GM23248 (cell line): ENCODE measurements around the gene UBALD1. TPM values are rescaled to one million over a fixed set of nuclear protein-coding genes. Genes with fewer than 3 reads are reported as not detected.

Experiments used
- DNase-seq: peaks from one replicate; pipeline ENCODE4 v3.0.0-alpha.2; 2015
- H2AFZ ChIP-seq: fragments of 200-600 bp; sonication (generic); 2 replicates; pipeline ENCODE4 v1.6.1; 2016; ENCODE audit warnings: antibody characterized with exemption
- H3F3A ChIP-seq: fragments of 200-600 bp; sonication (generic); 2 replicates; pipeline ENCODE4 v1.6.1; 2016; ENCODE audit warnings: mild to moderate bottlenecking, antibody characterized with exemption, mixed run types; ENCODE audit not compliant: insufficient read depth
- H3K27ac ChIP-seq: fragments of 200-600 bp; sonication (generic); 2 replicates; pipeline ENCODE4 v1.5.1; 2016; ENCODE audit warnings: mild to moderate bottlenecking
- H3K27me3 ChIP-seq: fragments of 200-600 bp; sonication (generic); replicated peaks from 2 replicates; pipeline ENCODE4 v1.6.1; 2016; ENCODE audit warnings: mild to moderate bottlenecking; ENCODE audit not compliant: insufficient read depth
- H3K36me3 ChIP-seq: fragments of 200-600 bp; sonication (generic); 2 replicates; pipeline ENCODE4 v1.6.1; 2016; ENCODE audit warnings: low read depth, mild to moderate bottlenecking
- H3K4me1 ChIP-seq: fragments of 200-600 bp; sonication (generic); 2 replicates; pipeline ENCODE4 v1.6.1; 2016; ENCODE audit warnings: mild to moderate bottlenecking; ENCODE audit not compliant: insufficient read depth
- H3K4me2 ChIP-seq: fragments of 200-600 bp; sonication (generic); one replicate; pipeline ENCODE4 v1.6.1; 2016; ENCODE audit warnings: mild to moderate bottlenecking; ENCODE audit not compliant: unreplicated experiment
- H3K4me3 ChIP-seq: fragments of 200-600 bp; sonication (generic); 2 replicates; pipeline ENCODE4 v1.5.1; 2016; ENCODE audit warnings: mild to moderate bottlenecking
- H3K79me2 ChIP-seq: fragments of 200-600 bp; sonication (generic); 2 replicates; pipeline ENCODE4 v1.6.1; 2016; ENCODE audit warnings: mild to moderate bottlenecking; ENCODE audit not compliant: insufficient read depth
- H3K9ac ChIP-seq: fragments of 200-600 bp; sonication (generic); 2 replicates; pipeline ENCODE4 v1.6.1; 2016; ENCODE audit warnings: mild to moderate bottlenecking
- H3K9me2 ChIP-seq: fragments of 200-600 bp; sonication (generic); 2 replicates; pipeline ENCODE4 v1.6.1; 2016; ENCODE audit warnings: mixed run types, mild to moderate bottlenecking, moderate library complexity; ENCODE audit not compliant: insufficient read depth
- H3K9me3 ChIP-seq: fragments of 200-600 bp; sonication (generic); one replicate; pipeline ENCODE4 v1.6.1; 2017; ENCODE audit warnings: low read depth
- H4K20me1 ChIP-seq: fragments of 200-600 bp; sonication (generic); 2 replicates; pipeline ENCODE4 v1.6.0; 2016; ENCODE audit not compliant: insufficient read depth
- EZH2 ChIP-seq: fragments of 200-600 bp; sonication (generic); IDR thresholded peaks from 2 replicates; pipeline ENCODE4 v1.6.1; 2018; ENCODE audit warnings: antibody characterized with exemption, mild to moderate bottlenecking; ENCODE audit not compliant: insufficient read depth, poor library complexity, severe bottlenecking
- EZH2phosphoT487 ChIP-seq: fragments of 200-600 bp; sonication (generic); IDR thresholded peaks from 2 replicates; pipeline ENCODE4 v1.6.1; 2018; ENCODE audit warnings: antibody characterized with exemption, moderate library complexity, mild to moderate bottlenecking, low read depth; ENCODE audit not compliant: insufficient read depth
- WGBS, 2 experiments: methylation state at CpG; one replicate each; pipeline ENCODE4 v1.1.6; 2015 to 2017; ENCODE audit warnings: low lambda C conversion rate in 2 of 2, low coverage in 1 of 2; ENCODE audit errors: missing lambda C conversion rate in 2 of 2; 5-methylcytosine and 5-hydroxymethylcytosine counted together
- in situ Hi-C: fragments of 300-500 bp; cut with MboI; formaldehyde crosslinking; loops from 2 replicates; pipeline ENCODE4 v1.15.0; 2020
- polyA plus RNA-seq: library from polyadenylated mRNA; unstranded; fragments of >200 nt; fragmentation: Nextera tagmentation; extraction: Ambion mirVana; gene quantifications from 2 replicates; pipeline ENCODE4 v1.2.1, GENCODE V29; 2016
- total RNA-seq: library from RNA; depleted of rRNA; stranded (reverse); fragments of >200 nt; shearing (Covaris generic); gene quantifications from 2 replicates; pipeline ENCODE4 v1.2.3, GENCODE V29; 2014

The UBALD1 gene
- total and polyA plus RNA-seq, 2 experiments from 2014 or later = 10.3 to 17.4 TPM

DNA sequence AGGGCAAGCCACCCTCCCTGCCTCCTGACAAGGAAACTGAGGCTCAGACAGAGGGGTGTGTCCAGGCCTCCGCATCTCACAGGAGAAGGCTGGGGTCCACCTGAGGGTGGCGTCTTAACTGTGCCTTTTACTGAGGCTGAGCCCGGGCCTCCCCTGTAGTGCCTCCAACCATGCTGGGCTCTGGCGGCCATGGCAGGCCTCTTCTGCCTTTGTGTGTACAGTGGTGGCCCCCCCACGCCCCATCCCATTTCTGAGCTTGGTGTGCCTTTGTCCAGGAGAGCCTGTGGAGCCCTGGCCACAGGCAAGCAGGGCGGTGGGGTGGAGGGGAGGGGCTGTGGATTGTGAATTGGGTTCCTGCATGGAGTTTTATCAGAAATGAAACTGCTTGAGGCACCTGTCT is 41.1 kb upstream of the UBALD1 start:
- Histone ChIP-seq H3K36me3 (peaks cover 5% of the 10 kb centered on the region; the same call in 1 of the 2 replicates), H3K27me3 (no peaks in the 10 kb centered on the region), H4K20me1 (no peaks in the 10 kb centered on the region), H3K79me2 (peaks cover 24% of the 10 kb centered on the region), H3K9me3 (no peaks in the 10 kb centered on the region), H3K4me1 (no peaks in the 10 kb centered on the region), H2AFZ (no peak overlapping the region), H3K9ac (no peak overlapping the region), H3K9me2 (no peaks in the 10 kb centered on the region), H3K4me2 (no peak overlapping the region), H3F3A (no peaks in the 10 kb centered on the region), H3K4me3 (no peak overlapping the region), H3K27ac (no peak overlapping the region)
- DNase-seq = no peak
- no peak for TF ChIP-seq EZH2
- TF ChIP-seq EZH2phosphoT487 = no peak
- 96% methylated on average over 6 of the region's 6 CpGs for WGBS, 2 experiments
- in situ Hi-C loops = no loop called here

DNA sequence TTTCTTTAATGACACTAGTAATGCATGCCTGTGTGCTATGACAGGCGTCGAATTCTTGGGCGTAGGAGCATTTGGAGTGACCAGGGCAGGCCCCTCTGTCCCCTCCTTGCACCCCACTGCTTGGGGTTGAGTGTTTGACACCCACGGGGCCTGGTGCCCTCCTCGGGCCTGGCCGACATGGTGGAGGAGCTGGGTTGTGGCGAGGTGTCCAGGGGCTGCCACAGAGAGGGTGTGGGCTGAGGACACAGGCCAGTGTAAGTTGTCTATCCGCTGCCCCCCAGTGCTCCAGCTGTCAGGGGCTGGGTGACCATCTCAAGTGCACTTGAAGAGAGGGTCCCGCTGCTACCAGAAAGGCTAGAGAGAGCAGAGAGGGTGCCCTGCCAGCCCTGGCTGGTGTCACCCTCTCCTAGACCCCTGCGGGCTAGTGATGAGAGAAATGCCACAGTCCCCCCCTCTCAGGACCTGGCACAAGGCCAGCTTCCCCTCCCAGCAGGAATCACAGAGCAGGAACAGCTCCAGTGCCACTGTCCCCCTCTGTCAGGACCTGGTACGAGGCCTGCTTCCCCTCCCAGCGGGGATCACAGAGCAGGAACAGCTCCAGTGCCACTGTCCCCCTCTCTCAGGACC is 40.4 kb upstream of the UBALD1 start:
- Histone ChIP-seq H3K36me3 (peaks cover 5% of the 10 kb centered on the region; the same call in 1 of the 2 replicates), H4K20me1 (no peaks in the 10 kb centered on the region), H2AFZ (no peak overlapping the region), H3K4me3 (no peak overlapping the region), H3K9me3 (no peaks in the 10 kb centered on the region), H3K27me3 (no peaks in the 10 kb centered on the region), H3K4me2 (no peak overlapping the region), H3K79me2 (peaks cover 30% of the 10 kb centered on the region), H3K27ac (no peak overlapping the region), H3F3A (no peaks in the 10 kb centered on the region), H3K9me2 (no peaks in the 10 kb centered on the region), H3K4me1 (no peaks in the 10 kb centered on the region), H3K9ac (no peak overlapping the region)
- no peak for DNase-seq
- in situ Hi-C loops = no loop called here
- TF ChIP-seq EZH2 (no peak), EZH2phosphoT487 (no peak)
- WGBS, 2 experiments = 95 to 97% methylated on average over 10 to 12 of the region's 12 CpGs

DNA sequence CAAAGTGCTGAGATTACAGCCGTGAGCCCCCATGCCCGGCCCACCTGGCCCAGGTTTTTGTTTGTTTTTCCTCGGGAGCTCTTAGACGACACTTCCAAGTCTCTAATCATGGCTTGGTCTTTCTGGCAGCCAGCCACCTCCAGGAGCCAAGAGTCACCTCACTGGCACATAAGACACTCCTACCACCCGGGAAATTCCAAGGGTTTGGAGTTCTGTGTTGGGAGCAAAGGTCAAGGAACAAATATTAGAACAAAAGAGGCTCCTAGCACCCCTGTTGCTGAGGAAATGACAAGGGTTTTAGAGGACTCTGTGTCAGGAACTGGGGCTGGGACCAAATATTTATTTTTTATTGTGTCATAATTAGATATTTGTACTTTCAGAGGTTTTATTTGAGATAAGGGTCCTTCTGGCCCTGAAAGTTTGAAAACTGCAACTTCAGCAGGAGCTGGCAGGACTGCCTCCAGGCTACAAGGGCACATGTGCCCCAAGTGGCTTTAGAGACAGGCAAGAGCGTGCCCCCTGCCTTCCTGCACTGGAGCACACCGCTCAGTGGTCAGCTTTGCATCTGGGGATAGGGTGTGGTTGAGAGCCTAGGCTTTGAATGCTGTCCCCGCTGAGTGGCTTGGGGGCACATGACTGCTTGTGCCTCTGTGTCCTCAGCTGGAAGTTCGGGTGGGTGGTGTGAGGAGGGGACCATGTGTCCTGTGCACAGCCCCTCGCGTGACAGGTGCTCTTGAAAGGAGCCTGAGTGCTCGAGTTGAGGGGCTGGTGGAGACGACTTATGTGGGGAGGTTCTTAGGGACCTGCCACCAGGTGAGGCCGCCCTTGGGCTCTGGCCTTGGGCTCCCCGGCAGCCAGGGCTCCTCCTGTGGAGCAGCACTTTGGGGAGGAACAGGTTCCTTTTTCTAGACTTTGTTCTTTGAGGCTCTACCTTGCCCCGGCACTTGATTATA is 39.6 kb upstream of the UBALD1 start:
- Histone ChIP-seq H3F3A (no peaks in the 10 kb centered on the region), H3K27ac (no peak overlapping the region), H3K79me2 (peaks cover 35% of the 10 kb centered on the region), H4K20me1 (no peaks in the 10 kb centered on the region), H3K4me2 (no peak overlapping the region), H3K9me3 (no peaks in the 10 kb centered on the region), H3K4me1 (no peaks in the 10 kb centered on the region), H3K27me3 (no peaks in the 10 kb centered on the region), H2AFZ (no peak overlapping the region), H3K9ac (no peak overlapping the region), H3K4me3 (no peak overlapping the region), H3K9me2 (no peaks in the 10 kb centered on the region), H3K36me3 (peaks cover 5% of the 10 kb centered on the region; the same call in 1 of the 2 replicates)
- 90 to 94% methylated on average over 16 of the region's 16 CpGs for WGBS, 2 experiments
- no peak for TF ChIP-seq EZH2phosphoT487
- in situ Hi-C loops = no loop called here
- no peak for DNase-seq

DNA sequence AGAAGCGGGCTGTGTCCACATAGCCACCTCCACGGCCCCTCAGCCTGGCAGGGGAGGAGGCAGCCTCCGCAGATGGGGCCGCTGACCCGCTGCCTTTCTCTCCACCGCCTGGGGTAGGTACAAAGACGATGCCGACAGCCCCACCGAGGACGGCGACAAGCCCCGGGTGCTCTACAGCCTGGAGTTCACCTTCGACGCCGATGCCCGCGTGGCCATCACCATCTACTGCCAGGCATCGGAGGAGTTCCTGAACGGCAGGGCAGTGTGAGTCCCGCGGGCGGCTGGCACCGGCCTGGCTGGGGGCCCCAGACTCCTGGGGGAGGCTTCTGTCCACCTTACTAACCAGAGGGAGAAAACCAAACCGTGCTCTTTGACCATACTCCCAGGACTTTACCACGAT is 37.9 kb upstream of the UBALD1 start:
- Histone ChIP-seq H3K9me2 (no peaks in the 10 kb centered on the region), H3K27me3 (no peaks in the 10 kb centered on the region), H3K4me3 (no peak overlapping the region), H2AFZ (no peak overlapping the region), H3K9ac (no peak overlapping the region), H3K27ac (no peak overlapping the region), H3K4me2 (no peak overlapping the region), H4K20me1 (no peaks in the 10 kb centered on the region), H3K36me3 (peaks cover 5% of the 10 kb centered on the region; the same call in 1 of the 2 replicates), H3K79me2 (peaks cover 47% of the 10 kb centered on the region), H3F3A (no peaks in the 10 kb centered on the region), H3K9me3 (no peaks in the 10 kb centered on the region), H3K4me1 (no peaks in the 10 kb centered on the region)
- TF ChIP-seq EZH2phosphoT487 = no peak
- TF ChIP-seq EZH2 = no peak
- DNase-seq = no peak
- in situ Hi-C loops = no loop called here
- 92 to 94% methylated on average over 25 of the region's 25 CpGs for WGBS, 2 experiments
